ENCODE data around the gene CERS5.

- TF ChIP-seq POLR2A (IDR thresholded peaks at IDR 0.05) (no peak), CTCF (IDR thresholded peaks at IDR 0.05) (no peak)
Measured at GRCh38 chr12:50207424-50207823, 40.3 kb upstream of the CERS5 start.
